ENCODE results near the gene UNC5B. TPM values are rescaled to one million over a fixed set of nuclear protein-coding genes. Genes with fewer than 3 reads are reported as not detected.
"Not testable (repeated sequence)": the region's sequence is repeated elsewhere in the genome, so short reads cannot be mapped to it uniquely, and the experiment has no call there.

Gene UNC5B
- total RNA-seq, 1 donor from 2014 or later = not detected

- intact Hi-C loops (cut with micrococcal nuclease) = loop anchor here (2.0 kb wide), 1 partner anchor 285 kb away; no protein-coding TSS in a partner anchor
Measured at GRCh38 chr10:71209352-71209715, 3.0 kb upstream of the UNC5B start.

- intact Hi-C loops (cut with micrococcal nuclease) = loop anchor here (2.0 kb wide), 1 partner anchor 285 kb away; no protein-coding TSS in a partner anchor
Measured at GRCh38 chr10:71209731-71210541, 2.4 kb upstream of the UNC5B start.

GRCh38 chr10:71210542-71210871, 1.9 kb upstream of the UNC5B start:
- intact Hi-C loops (cut with micrococcal nuclease) = no loop called here

- intact Hi-C loops (cut with micrococcal nuclease) = no loop called here
Measured at GRCh38 chr10:71211053-71211452, 1.3 kb upstream of the UNC5B start.

- intact Hi-C loops (cut with micrococcal nuclease) = no loop called here
Measured at GRCh38 chr10:71211775-71212317, 524 bp upstream of the UNC5B start.

- intact Hi-C loops (cut with micrococcal nuclease) = no loop called here
Measured at GRCh38 chr10:71213127-71213621, 804 bp downstream of the UNC5B start.

- intact Hi-C loops (cut with micrococcal nuclease) = no loop called here
Measured at GRCh38 chr10:71213761-71214440, 1.5 kb downstream of the UNC5B start.

GRCh38 chr10:71214641-71215559, 2.5 kb downstream of the UNC5B start:
- intact Hi-C loops (cut with micrococcal nuclease) = no loop called here

- intact Hi-C loops (cut with micrococcal nuclease) = no loop called here
Measured at GRCh38 chr10:71216363-71216695, 4.0 kb downstream of the UNC5B start.

- intact Hi-C loops (cut with micrococcal nuclease) = no loop called here
Measured at GRCh38 chr10:71216751-71217265, 4.4 kb downstream of the UNC5B start.

GRCh38 chr10:71217266-71218045, 5.1 kb downstream of the UNC5B start:
- intact Hi-C loops (cut with micrococcal nuclease) = no loop called here

- intact Hi-C loops (cut with micrococcal nuclease) = no loop called here
Measured at GRCh38 chr10:71218046-71218650, 5.8 kb downstream of the UNC5B start.

- intact Hi-C loops (cut with micrococcal nuclease) = no loop called here
Measured at GRCh38 chr10:71218651-71219050, 6.3 kb downstream of the UNC5B start.

GRCh38 chr10:71219236-71219917, 7.0 kb downstream of the UNC5B start:
- intact Hi-C loops (cut with micrococcal nuclease) = not testable (repeated sequence)

GRCh38 chr10:71219918-71220688, 7.7 kb downstream of the UNC5B start:
- intact Hi-C loops (cut with micrococcal nuclease) = no loop called here

- intact Hi-C loops (cut with micrococcal nuclease) = no loop called here
Measured at GRCh38 chr10:71220689-71221540, 8.5 kb downstream of the UNC5B start.

- intact Hi-C loops (cut with micrococcal nuclease) = no loop called here
Measured at GRCh38 chr10:71221586-71222202, 9.3 kb downstream of the UNC5B start.
